Neural cell (in vitro differentiated cells): ENCODE measurements around the gene CREBRF. TPM values are rescaled to one million over a fixed set of nuclear protein-coding genes. Genes with fewer than 3 reads are reported as not detected.

ENCODE experiments used
- H2AFZ ChIP-seq: fragments of 200-600, 300-800 bp; sonication (generic), shearing (Covaris generic); 2 replicates; pipeline ENCODE4 v1.6.0; 2014; ENCODE audit warnings: low read depth, mild to moderate bottlenecking, antibody characterized with exemption, low read length, moderate library complexity
- H3F3A ChIP-seq: fragments of 200-600 bp; shearing (Covaris generic); 2 replicates; pipeline ENCODE4 v1.6.1; 2016; ENCODE audit warnings: mild to moderate bottlenecking, moderate library complexity, mixed read lengths, antibody characterized with exemption, low read length; ENCODE audit not compliant: insufficient read depth, poor library complexity, severe bottlenecking
- H3K27ac ChIP-seq: fragments of 200-600, 300-800 bp; sonication (generic), shearing (Covaris generic); 2 replicates; pipeline ENCODE4 v1.5.1; 2014; ENCODE audit warnings: mild to moderate bottlenecking, low read length, moderate library complexity
- H3K27me3 ChIP-seq: fragments of 300-800, 200-600 bp; sonication (generic), shearing (Covaris generic); 2 replicates; pipeline ENCODE4 v1.6.0; 2014; ENCODE audit warnings: mild to moderate bottlenecking, low read depth, low read length, moderate library complexity; ENCODE audit not compliant: insufficient read depth
- H3K36me3 ChIP-seq: fragments of 300-800, 200-600 bp; sonication (generic), shearing (Covaris generic); 2 replicates; pipeline ENCODE4 v1.5.1; 2014; ENCODE audit warnings: mild to moderate bottlenecking, antibody characterized with exemption, low read length, moderate library complexity; ENCODE audit not compliant: insufficient read depth
- H3K4me2 ChIP-seq: fragments of 300-800, 200-600 bp; sonication (generic), shearing (Covaris generic); 2 replicates; pipeline ENCODE4 v1.6.0; 2014; ENCODE audit warnings: mild to moderate bottlenecking, low read length
- H3K4me3 ChIP-seq: fragments of 300-800, 200-600 bp; sonication (generic), shearing (Covaris generic); 2 replicates; pipeline ENCODE4 v1.5.1; 2014; ENCODE audit warnings: mild to moderate bottlenecking, low read length, moderate library complexity
- H3K79me2 ChIP-seq: fragments of 200-600 bp; shearing (Covaris generic); replicated peaks from 2 replicates; pipeline ENCODE4 v1.6.0; 2014; ENCODE audit warnings: mild to moderate bottlenecking, low read length, moderate library complexity; ENCODE audit not compliant: insufficient read depth
- H3K9ac ChIP-seq: fragments of 300-800, 200-600 bp; sonication (generic), shearing (Covaris generic); 2 replicates; pipeline ENCODE4 v1.6.1; 2016; ENCODE audit warnings: mild to moderate bottlenecking, low read length, mixed read lengths
- H3K9me2 ChIP-seq: fragments of 200-600 bp; shearing (Covaris generic); 2 replicates; pipeline ENCODE4 v1.6.1; 2016; ENCODE audit warnings: mild to moderate bottlenecking, low read length, mixed read lengths; ENCODE audit not compliant: insufficient read depth
- H3K9me3 ChIP-seq: fragments of 200-600, 300-800 bp; sonication (generic), shearing (Covaris generic); 2 replicates; pipeline ENCODE4 v1.6.1; 2016; ENCODE audit warnings: mild to moderate bottlenecking, mixed run types, low read length, moderate library complexity, mixed read lengths
- H4K20me1 ChIP-seq: fragments of 200-600 bp; shearing (Covaris generic); 2 replicates; pipeline ENCODE4 v1.6.1; 2016; ENCODE audit warnings: mild to moderate bottlenecking, mixed run types; ENCODE audit not compliant: insufficient read depth
- CTCF ChIP-seq: fragments of 450-650 bp; IDR thresholded peaks from 2 replicates; pipeline ENCODE4 v1.5.1; 2014; ENCODE audit warnings: antibody characterized with exemption, mild to moderate bottlenecking, moderate library complexity; ENCODE audit not compliant: poor library complexity, severe bottlenecking
- EP300 ChIP-seq: fragments of 450-650 bp; conservative IDR thresholded peaks from 2 replicates; pipeline ENCODE4 v1.6.1; 2014; ENCODE audit warnings: antibody characterized with exemption, mild to moderate bottlenecking, moderate library complexity; ENCODE audit not compliant: poor library complexity, severe bottlenecking
- EZH2 ChIP-seq: fragments of 200-600, 300-800 bp; shearing (Covaris generic), sonication (generic); IDR thresholded peaks from 2 replicates; pipeline ENCODE4 v1.6.1; 2014; ENCODE audit warnings: antibody characterized with exemption, low read length, borderline replicate concordance, mild to moderate bottlenecking; ENCODE audit not compliant: insufficient read depth, poor library complexity, severe bottlenecking
- MXI1 ChIP-seq: fragments of 450-650 bp; conservative IDR thresholded peaks from 2 replicates; pipeline ENCODE4 v1.6.1; 2014; ENCODE audit warnings: antibody characterized with exemption, mild to moderate bottlenecking; ENCODE audit not compliant: poor library complexity, severe bottlenecking
- RAD21 ChIP-seq: fragments of 450-650 bp; conservative IDR thresholded peaks from 2 replicates; pipeline ENCODE4 v1.6.1; 2014; ENCODE audit warnings: antibody characterized with exemption, mild to moderate bottlenecking, moderate library complexity
- REST ChIP-seq: IDR thresholded peaks from 2 replicates; pipeline ENCODE4 v1.6.1; 2012; ENCODE audit warnings: borderline replicate concordance
- SMC3 ChIP-seq: fragments of 450-650 bp; conservative IDR thresholded peaks from 2 replicates; pipeline ENCODE4 v1.6.1; 2014; ENCODE audit warnings: antibody characterized with exemption, mild to moderate bottlenecking, moderate library complexity; ENCODE audit not compliant: poor library complexity
- TAF1 ChIP-seq: IDR thresholded peaks from 2 replicates; pipeline ENCODE4 v1.6.1; 2012; ENCODE audit warnings: low read depth
- polyA plus RNA-seq: library from polyadenylated mRNA; depleted of rRNA; stranded (reverse); fragments of >200 nt; gene quantifications from 2 replicates; pipeline ENCODE4 v1.2.3, GENCODE V29; 2014

The CREBRF gene
- polyA plus RNA-seq, 1 donor from 2014 or later: 9.3 TPM

GRCh38 chr5:173047838-173048105 lies 8.4 kb upstream of the CREBRF start:
- TF ChIP-seq EP300 (no peak), EZH2 (no peak), REST (no peak), CTCF (no peak), RAD21 (no peak), SMC3 (no peak)
- Histone ChIP-seq H3K4me3 (no peak overlapping the region), H3K9me3 (no peaks in the 10 kb centered on the region), H3K9ac (no peak overlapping the region), H3K79me2 (no peaks in the 10 kb centered on the region), H3K36me3 (no peaks in the 10 kb centered on the region), H3K4me2 (no peak overlapping the region), H4K20me1 (no peaks in the 10 kb centered on the region), H3F3A (no peaks in the 10 kb centered on the region), H2AFZ (no peak overlapping the region), H3K27me3 (no peaks in the 10 kb centered on the region), H3K9me2 (no peaks in the 10 kb centered on the region), H3K27ac (no peak overlapping the region)

GRCh38 chr5:173050791-173051190 lies 5.4 kb upstream of the CREBRF start:
- no peaks in the 10 kb centered on the region for H3K9me3 ChIP-seq
- H3K9ac ChIP-seq: no peak overlapping the region
- H3K36me3 ChIP-seq: no peaks in the 10 kb centered on the region
- H3F3A ChIP-seq: no peaks in the 10 kb centered on the region
- H3K27ac ChIP-seq: no peak overlapping the region
- no peaks in the 10 kb centered on the region for H3K9me2 ChIP-seq
- H4K20me1 ChIP-seq: no peaks in the 10 kb centered on the region
- H3K79me2 ChIP-seq: no peaks in the 10 kb centered on the region
- no peak overlapping the region for H2AFZ ChIP-seq
- H3K27me3 ChIP-seq: no peaks in the 10 kb centered on the region
- H3K4me3 ChIP-seq: no peak overlapping the region
- no peak overlapping the region for H3K4me2 ChIP-seq
- TF ChIP-seq CTCF: no peak
- TF ChIP-seq TAF1: no peak
- no peak for TF ChIP-seq MXI1
- TF ChIP-seq SMC3: no peak
- TF ChIP-seq EP300: no peak
- no peak for TF ChIP-seq REST
- no peak for TF ChIP-seq RAD21
